Esophagus squamous epithelium (tissue), 4 donors: ENCODE results near the gene RPTOR.

Experiments
- CTCF ChIP-seq, 6 experiments: fragments of 450-650 bp in 4 of 6; fragments of 200-600 bp in 2 of 6; sonication (generic) in 2 of 6; IDR thresholded peaks; one replicate each; pipeline ENCODE4 v1.5.1; 2016 to 2019; ENCODE audit warnings: antibody characterized with exemption in 6 of 6, mild to moderate bottlenecking in 4 of 6, moderate library complexity in 4 of 6
- POLR2A ChIP-seq, 4 donors: fragments of 450-650 bp; IDR thresholded peaks; one replicate each; pipeline ENCODE4 v1.6.1; 2017; ENCODE audit warnings: antibody characterized with exemption in 4 of 4, mild to moderate bottlenecking in 4 of 4, moderate library complexity in 3 of 4

- TF ChIP-seq POLR2A (IDR thresholded peaks at IDR 0.05), result no peak
- no peak for TF ChIP-seq CTCF (IDR thresholded peaks at IDR 0.05)
Measured at GRCh38 chr17:81006891-81007290, 462.3 kb downstream of the RPTOR start.
